Stimulated activated CD8-positive, alpha-beta memory T cell treated with anti-CD3 and anti-CD28 coated beads, Interleukin-12 subunit alpha, Interleukin-12 subunit beta, amount 100 ng/mL, for 24 hours (primary cell): ENCODE results near the gene FOCAD.

Experiments used
- DNase-seq: peaks from one replicate; pipeline ENCODE4 v3.0.0-alpha.2; 2020; ENCODE audit errors: extremely low read depth

Gene FOCAD

GRCh38 chr9:21016701-21017491 is 332.8 kb downstream of the FOCAD start:
- DNase-seq: no peak

- DNase-seq: no peak
Measured at GRCh38 chr9:21018177-21018576, 334.1 kb downstream of the FOCAD start.

GRCh38 chr9:21023861-21024260 is 339.8 kb downstream of the FOCAD start:
- DNase-seq: no peak

GRCh38 chr9:21027295-21027694 is 343.2 kb downstream of the FOCAD start:
- DNase-seq: no peak

- DNase-seq: no peak
Measured at GRCh38 chr9:21028466-21028865, 344.4 kb downstream of the FOCAD start.

- DNase-seq: no peak
Measured at GRCh38 chr9:21029661-21030060, 345.6 kb downstream of the FOCAD start.

GRCh38 chr9:21030389-21031035 is 346.5 kb downstream of the FOCAD start:
- DNase-seq: no peak

GRCh38 chr9:21031091-21031807 is 347.2 kb downstream of the FOCAD start, which contains the start of gene HACD4:
Gene HACD4 (minus strand): TSS chr9:21031640. CDS start chr9:21031590, 50 bp downstream.
- peak; percentile 3 for DNase-seq

GRCh38 chr9:21031808-21032183 is 347.7 kb downstream of the FOCAD start:
- no peak for DNase-seq

- DNase-seq: no peak
Measured at GRCh38 chr9:21037278-21037677, 353.2 kb downstream of the FOCAD start.

GRCh38 chr9:21039302-21039701 is 355.2 kb downstream of the FOCAD start:
- DNase-seq: no peak

GRCh38 chr9:21042466-21042865 is 358.4 kb downstream of the FOCAD start:
- no peak for DNase-seq

- no peak for DNase-seq
Measured at GRCh38 chr9:21043841-21044240, 359.8 kb downstream of the FOCAD start.
